C4-2B (cell line): Measurements from ENCODE around the gene COL9A3.

Source experiments
- H3K27ac ChIP-seq: fragments of 450-650 bp; 2 replicates; pipeline ENCODE4 v1.5.1; 2017
- CTCF ChIP-seq: fragments of 450-650 bp; conservative IDR thresholded peaks from 2 replicates; pipeline ENCODE4 v1.5.1; 2017; ENCODE audit warnings: mild to moderate bottlenecking
- ZFX ChIP-seq: fragments of 450-650 bp; IDR thresholded peaks from 2 replicates; pipeline ENCODE4 v1.6.1; 2017

The COL9A3 gene

GRCh38 chr20:62887152-62887859 lies 70.5 kb downstream of the COL9A3 start:
- TF ChIP-seq ZFX (no peak), CTCF (no peak)
- no peak overlapping the region for H3K27ac ChIP-seq

- TF ChIP-seq ZFX (no peak), CTCF (no peak)
- no peak overlapping the region for H3K27ac ChIP-seq
These were observed 71.0 kb downstream of the COL9A3 start for GRCh38 chr20:62887860-62888239.

- TF ChIP-seq ZFX (no peak), CTCF (no peak)
- no peak overlapping the region for H3K27ac ChIP-seq
These were observed 71.6 kb downstream of the COL9A3 start for GRCh38 chr20:62888406-62888805.

- H3K27ac ChIP-seq, result no peak overlapping the region
- TF ChIP-seq ZFX (no peak), CTCF (no peak)
These were observed 72.1 kb downstream of the COL9A3 start for GRCh38 chr20:62888910-62889309.

GRCh38 chr20:62889411-62889810 lies 72.6 kb downstream of the COL9A3 start:
- no peak overlapping the region for H3K27ac ChIP-seq
- TF ChIP-seq CTCF (no peak), ZFX (no peak)

GRCh38 chr20:62889871-62890270 lies 73.0 kb downstream of the COL9A3 start:
- TF ChIP-seq CTCF, result no peak
- no peak for TF ChIP-seq ZFX
- H3K27ac ChIP-seq, result no peak overlapping the region

GRCh38 chr20:62890444-62890843 lies 73.6 kb downstream of the COL9A3 start:
- TF ChIP-seq CTCF (no peak), ZFX (no peak)
- H3K27ac ChIP-seq, result no peak overlapping the region
